K562 (cell line): Measurements from ENCODE around the gene CD3D. TPM values are rescaled to one million over a fixed set of nuclear protein-coding genes. Genes with fewer than 3 reads are reported as not detected.

ENCODE experiments used
- ATAC-seq: fragments of 200-7000 bp; cut with Tn5 transposase; 3 replicates; pipeline ENCODE4 v1.9.1; 2020; ENCODE audit warnings: moderate library complexity
- BruUV-seq: library from RNA; stranded (reverse); fragments of 400-500 nt; replicated peaks from 2 replicates; lab custom pipeline; 2021; lab: Mats Ljungman, UMichigan
- CTCF ChIA-PET: fragments of 300-600 bp; formaldehyde crosslinking; extraction: SDS; loops from one replicate; lab custom pipeline; 2021; ENCODE audit warnings: low intra/inter-chr PET ratio; lab: Yijun Ruan, JAX
- POLR2A ChIA-PET: fragments of 300-600, 350-650 bp; sonication (Branson Sonifier 250); formaldehyde crosslinking; extraction: SDS; loops from one replicate; lab custom pipeline; 2021; ENCODE audit warnings: antibody characterized with exemption, inconsistent platforms; lab: Yijun Ruan, JAX
- DNase-seq, 4 experiments: peaks; one replicate each; pipeline versions ENCODE4 v3.0.0 to v3.0.0-alpha.2; 2011 to 2018; ENCODE audit warnings: low spot score in 3 of 4, mixed read lengths in 3 of 4; ENCODE audit errors: extremely low read depth in 1 of 4
- FAIRE-seq: peaks from 2 replicates; lab custom pipeline; 2011; peaks lifted over from hg19 to GRCh38; lab: Jason Lieb, UNC
- H2AFZ ChIP-seq: 2 replicates; pipeline ENCODE4 v1.6.0; 2011; ENCODE audit warnings: low read depth, low read length, control low read depth, inconsistent platforms
- H3K27ac ChIP-seq: fragments of 200-600 bp; 3 replicates; pipeline ENCODE4 v1.8.0; 2011; ENCODE audit warnings: low read depth, mild to moderate bottlenecking, control low read depth, inconsistent platforms, low read length, moderate library complexity, mixed read lengths; ENCODE audit errors: extremely low read depth
- H3K27me3 ChIP-seq, 2 experiments: fragments of 300-600 bp in 1 of 2; 2 replicates in 1 of 2; 3 replicates in 1 of 2; pipeline versions ENCODE4 v1.6.0 to v1.8.0; 2011; ENCODE audit warnings: inconsistent platforms in 2 of 2, low read length in 2 of 2, mild to moderate bottlenecking in 1 of 2, mixed read lengths in 1 of 2, moderate library complexity in 1 of 2; ENCODE audit not compliant: control insufficient read depth in 2 of 2, insufficient read depth in 2 of 2
- H3K36me3 ChIP-seq: fragments of 300-600 bp; 3 replicates; pipeline ENCODE4 v1.8.0; 2011; ENCODE audit warnings: mild to moderate bottlenecking, low read length, inconsistent platforms; ENCODE audit not compliant: control insufficient read depth, insufficient read depth
- H3K4me1 ChIP-seq, 2 experiments: fragments of 200-600 bp in 1 of 2; replicated peaks in 1 of 2; 2 replicates in 1 of 2; 3 replicates in 1 of 2; pipeline versions ENCODE4 v1.5.1 to v1.8.0; 2011; ENCODE audit warnings: inconsistent platforms in 2 of 2, low read length in 2 of 2, mild to moderate bottlenecking in 1 of 2, mixed read lengths in 1 of 2, moderate library complexity in 1 of 2; ENCODE audit not compliant: control insufficient read depth in 2 of 2, insufficient read depth in 2 of 2
- H3K4me2 ChIP-seq: 2 replicates; pipeline ENCODE4 v1.6.1; 2011; ENCODE audit warnings: low read length, control low read depth, inconsistent platforms, mixed read lengths; ENCODE audit not compliant: insufficient read depth
- H3K4me3 ChIP-seq: fragments of 200-600 bp; sonication (generic), shearing (Covaris generic); 2 replicates; pipeline ENCODE4 v1.5.1; 2016; ENCODE audit warnings: control low read depth, inconsistent platforms
- H3K79me2 ChIP-seq: fragments of 200-600 bp; 3 replicates; pipeline ENCODE4 v1.8.0; 2011; ENCODE audit warnings: low read length, inconsistent platforms; ENCODE audit not compliant: control insufficient read depth, insufficient read depth
- H3K9ac ChIP-seq, 2 experiments: 2 replicates each; pipeline versions ENCODE4 v1.6.0 to v1.6.1; 2011; ENCODE audit warnings: low read depth in 2 of 2, low read length in 2 of 2, control low read depth in 1 of 2, inconsistent platforms in 1 of 2, mild to moderate bottlenecking in 1 of 2, mixed read lengths in 1 of 2; ENCODE audit not compliant: insufficient read depth in 1 of 2
- H3K9me1 ChIP-seq: one replicate; pipeline ENCODE4 v1.6.0; 2011; ENCODE audit warnings: inconsistent platforms, mild to moderate bottlenecking, low read length, moderate library complexity; ENCODE audit not compliant: control insufficient read depth, insufficient read depth
- H3K9me3 ChIP-seq: replicated peaks from 2 replicates; pipeline ENCODE4 v1.5.1; 2011; ENCODE audit warnings: low read depth, low read length, inconsistent platforms; ENCODE audit not compliant: control insufficient read depth, insufficient read depth
- H4K20me1 ChIP-seq: replicated peaks from 2 replicates; pipeline ENCODE4 v1.6.1; 2011; ENCODE audit warnings: low read length, inconsistent platforms, mixed read lengths; ENCODE audit not compliant: control insufficient read depth, insufficient read depth
- PKNOX1 ChIP-seq: fragments of 450-650 bp; IDR thresholded peaks from 2 replicates; pipeline ENCODE4 v1.6.1; 2016
- SREBF1 ChIP-seq: fragments of 150-350 bp; IDR thresholded peaks from 2 replicates; pipeline ENCODE4 v1.6.1; 2014; ENCODE audit warnings: antibody characterized with exemption, low read depth, low read length, borderline replicate concordance
- ZHX1 ChIP-seq: fragments of 150-350 bp; conservative IDR thresholded peaks from 2 replicates; pipeline ENCODE4 v1.6.1; 2014; ENCODE audit warnings: low read length
- ZNF561 ChIP-seq: fragments of 450-650 bp; formaldehyde crosslinking; conservative IDR thresholded peaks from 2 replicates; pipeline ENCODE4 v1.4.0; 2020; ENCODE audit warnings: mild to moderate bottlenecking, moderate library complexity
- in situ Hi-C: fragments of 300-500 bp; cut with MboI; formaldehyde crosslinking; loops from 4 replicates; pipeline ENCODE4 v1.15.0; 2018; ENCODE audit warnings: inconsistent platforms, mixed read lengths
- intact Hi-C: fragments of 100-400 bp; cut with micrococcal nuclease; formaldehyde crosslinking; loops from 2 replicates; pipeline ENCODE4 v1.14.2; 2022
- polyA plus RNA-seq, 8 experiments: library from polyadenylated mRNA; depleted of rRNA in 4 of 8; stranded (reverse) in 5 of 8; unstranded in 3 of 8; fragments of >200 nt; fragmentation: Nextera tagmentation in 2 of 8; fragmentation: Illumina TruSeq in 1 of 8; extraction: Ambion mirVana in 2 of 8; extraction: Trizol in 1 of 8; gene quantifications; 2 replicates each; pipeline versions ENCODE4 v1.2.1 to v1.2.3, GENCODE V29; 2011 to 2014; ENCODE audit warnings: inconsistent platforms in 1 of 8, missing spikeins in 1 of 8
- total RNA-seq, 7 experiments: library from RNA; depleted of rRNA in 6 of 7; stranded (reverse); fragments of >200 nt in 6 of 7; fragmentation: Illumina TruSeq in 2 of 7; extraction: Trizol in 2 of 7; gene quantifications; 2 replicates each; pipeline versions ENCODE4 v1.2.1 to v1.2.3, GENCODE V29; 2011 to 2021; ENCODE audit warnings: low replicate concordance in 1 of 7
- TF ChIP-seq, protein P1 (sequence below), 2 experiments: fragments of 450-650 bp in 1 of 2; sonication (generic) in 1 of 2; formaldehyde crosslinking in 1 of 2; IDR thresholded peaks in 1 of 2; conservative IDR thresholded peaks in 1 of 2; 2 replicates each; pipeline versions ENCODE4 v1.6.1 to v1.8.1; 2016 to 2023; ENCODE audit warnings: mild to moderate bottlenecking in 2 of 2, moderate library complexity in 2 of 2, inconsistent platforms in 1 of 2, missing genetic modification reagents in 1 of 2
- TF ChIP-seq, protein P2 (sequence below): fragments of 250-450 bp; sonication (Bioruptor Pico); IDR thresholded peaks from 2 replicates; pipeline ENCODE4 v1.5.0; 2021

CD3D gene
- total and polyA plus RNA-seq, 9 of the 15 experiments (the other 6 are each of a cell fraction or from before 2014, with no cell fraction given): 36.2 to 238 (median 67.1) TPM

GRCh38 chr11:118382954-118383353, 40.4 kb upstream of the CD3D start (continued):
- TF ChIP-seq, protein P1, sequence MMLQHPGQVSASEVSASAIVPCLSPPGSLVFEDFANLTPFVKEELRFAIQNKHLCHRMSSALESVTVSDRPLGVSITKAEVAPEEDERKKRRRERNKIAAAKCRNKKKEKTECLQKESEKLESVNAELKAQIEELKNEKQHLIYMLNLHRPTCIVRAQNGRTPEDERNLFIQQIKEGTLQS (IDR thresholded peaks at IDR 0.05): peak; percentile 79
- TF ChIP-seq, protein P1 (CRISPR knock-in tag; conservative IDR thresholded peaks at IDR 0.05): no peak
- no peak for TF ChIP-seq ZNF561 (CRISPR knock-in tag)

- BruUV-seq: no TSS peak
- ChIA-PET CTCF (no interaction called here), POLR2A (interaction anchor here (0.8 to 1.0 kb wide), 5 partner anchors 14 to 55 kb away, joined by 3 to 4 read pairs (median 3); no protein-coding TSS in a partner anchor)
- Histone ChIP-seq H2AFZ (no peak overlapping the region), H3K4me3 (no peak overlapping the region), H3K4me1 (no peaks in the 10 kb centered on the region), H3K79me2 (no peaks in the 10 kb centered on the region), H3K4me2 (no peak overlapping the region), H3K9me3 (no peaks in the 10 kb centered on the region), H3K9me1 (no peaks in the 10 kb centered on the region), H4K20me1 (no peaks in the 10 kb centered on the region), H3K36me3 (peaks cover 89% of the 10 kb centered on the region), H3K9ac (no peak overlapping the region), H3K27ac (no peak overlapping the region), H3K27me3 (no peaks in the 10 kb centered on the region)
- TF ChIP-seq PKNOX1 (peak; percentile 56), SREBF1 (no peak), ZHX1 (no peak)
- TF ChIP-seq, protein P2, sequence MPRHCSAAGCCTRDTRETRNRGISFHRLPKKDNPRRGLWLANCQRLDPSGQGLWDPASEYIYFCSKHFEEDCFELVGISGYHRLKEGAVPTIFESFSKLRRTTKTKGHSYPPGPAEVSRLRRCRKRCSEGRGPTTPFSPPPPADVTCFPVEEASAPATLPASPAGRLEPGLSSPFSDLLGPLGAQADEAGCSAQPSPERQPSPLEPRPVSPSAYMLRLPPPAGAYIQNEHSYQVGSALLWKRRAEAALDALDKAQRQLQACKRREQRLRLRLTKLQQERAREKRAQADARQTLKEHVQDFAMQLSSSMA: no peak
- DNase-seq: no peak
- FAIRE-seq: no peak
- intact Hi-C loops: loop anchor here (5.0 kb wide), 1 partner anchor 107 kb away; no protein-coding TSS in a partner anchor
- in situ Hi-C loops: no loop called here
- ATAC-seq: no peak
Observed at GRCh38 chr11:118380571-118380970, 38.1 kb upstream of the CD3D start.
